Smooth muscle cell (in vitro differentiated cells): ENCODE data around the gene CTSZ. TPM values are rescaled to one million over a fixed set of nuclear protein-coding genes. Genes with fewer than 3 reads are reported as not detected.

Experiments
- DNase-seq: peaks from one replicate; lab custom pipeline; 2025; ENCODE audit not compliant: unreplicated experiment; lab: John Stamatoyannopoulos, UW
- H2AFZ ChIP-seq: fragments of 200-600 bp; sonication (generic); 2 replicates; pipeline ENCODE4 v1.6.0; 2016; ENCODE audit warnings: antibody characterized with exemption, low read depth, mild to moderate bottlenecking
- H3F3A ChIP-seq: fragments of 200-600 bp; sonication (generic); 2 replicates; pipeline ENCODE4 v1.6.0; 2017; ENCODE audit warnings: antibody characterized with exemption, low read depth
- H3K27ac ChIP-seq: fragments of 200-600 bp; sonication (generic); 2 replicates; pipeline ENCODE4 v1.5.1; 2016; ENCODE audit warnings: low read depth, mild to moderate bottlenecking
- H3K27me3 ChIP-seq: fragments of 200-600 bp; sonication (generic); 2 replicates; pipeline ENCODE4 v1.6.1; 2016; ENCODE audit warnings: low read depth, mild to moderate bottlenecking
- H3K36me3 ChIP-seq: fragments of 200-600 bp; sonication (generic); 2 replicates; pipeline ENCODE4 v1.5.1; 2016; ENCODE audit warnings: low read depth
- H3K4me1 ChIP-seq: fragments of 200-600 bp; sonication (generic); 2 replicates; pipeline ENCODE4 v1.5.1; 2016; ENCODE audit warnings: low read depth
- H3K4me2 ChIP-seq: fragments of 200-600 bp; sonication (generic); 2 replicates; pipeline ENCODE4 v1.6.0; 2016; ENCODE audit warnings: mild to moderate bottlenecking
- H3K4me3 ChIP-seq: fragments of 200-600 bp; sonication (generic); 2 replicates; pipeline ENCODE4 v1.5.1; 2016; ENCODE audit warnings: mild to moderate bottlenecking
- H3K79me2 ChIP-seq: fragments of 200-600 bp; sonication (generic); 2 replicates; pipeline ENCODE4 v1.6.0; 2016; ENCODE audit warnings: low read depth, mild to moderate bottlenecking
- H3K9ac ChIP-seq: fragments of 200-600 bp; sonication (generic); 2 replicates; pipeline ENCODE4 v1.6.0; 2016; ENCODE audit warnings: low read depth
- H3K9me3 ChIP-seq: fragments of 200-600 bp; sonication (generic); replicated peaks from 2 replicates; pipeline ENCODE4 v1.5.1; 2016; ENCODE audit warnings: low read depth
- H4K20me1 ChIP-seq: fragments of 200-600 bp; sonication (generic); 2 replicates; pipeline ENCODE4 v1.6.0; 2016; ENCODE audit warnings: low read depth
- WGBS: methylation state at CpG from one replicate; pipeline ENCODE4 v1.1.7; 2016; ENCODE audit warnings: low lambda C conversion rate; 5-methylcytosine and 5-hydroxymethylcytosine counted together
- polyA plus RNA-seq: library from polyadenylated mRNA; unstranded; fragments of >200 nt; fragmentation: Nextera tagmentation; extraction: Ambion mirVana; gene quantifications from 2 replicates; pipeline ENCODE4 v1.2.1, GENCODE V29; 2016
- total RNA-seq: library from RNA; depleted of rRNA; stranded (reverse); fragments of >200 nt; gene quantifications from 2 replicates; pipeline ENCODE4 v1.2.3, GENCODE V29; 2014
- TF ChIP-seq, protein P1 (sequence below): fragments of 200-600 bp; sonication (generic); IDR thresholded peaks from 2 replicates; pipeline ENCODE4 v1.5.1; 2017; ENCODE audit warnings: borderline replicate concordance, mild to moderate bottlenecking, antibody characterized with exemption; ENCODE audit not compliant: insufficient read depth, poor library complexity, severe bottlenecking

The CTSZ gene
- total and polyA plus RNA-seq, 2 experiments from 2014 or later, result 12.7 to 151 TPM

DNA sequence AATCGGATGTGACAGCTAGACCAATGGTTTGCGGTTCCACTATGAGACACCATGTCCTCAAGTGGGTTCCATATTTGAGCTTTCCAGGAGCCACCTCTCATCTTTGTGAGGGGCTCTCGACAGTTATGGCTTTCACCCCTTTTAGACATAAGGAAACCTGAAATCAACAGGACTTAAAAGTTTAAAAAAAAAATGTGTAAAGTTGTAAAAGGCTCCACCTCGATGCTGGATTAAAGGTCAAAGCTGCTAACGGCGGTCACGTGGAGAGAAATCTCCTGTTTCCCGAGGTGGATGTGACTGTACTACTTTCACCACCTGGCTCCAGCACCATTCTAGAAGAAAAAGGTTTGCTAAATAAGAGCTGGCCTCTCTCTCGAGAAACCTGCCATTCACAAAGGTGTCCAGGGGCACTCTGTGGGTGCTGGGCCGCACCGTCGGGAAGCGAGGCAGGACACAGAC is 24.5 kb upstream of the CTSZ start:
- H3K4me2 ChIP-seq, result peak overlapping the region; percentile 95
- H3K4me1 ChIP-seq, result peaks cover 30% of the 10 kb centered on the region
- H3K79me2 ChIP-seq, result peaks cover 53% of the 10 kb centered on the region
- H3K27ac ChIP-seq, result peak overlapping the region; percentile 84
- H3K9me3 ChIP-seq, result no peaks in the 10 kb centered on the region
- WGBS, result 20% methylated on average over 13 of the region's 13 CpGs
- peak overlapping the region; percentile 94 for H3K9ac ChIP-seq
- H3F3A ChIP-seq, result peaks cover 18% of the 10 kb centered on the region
- peaks cover 37% of the 10 kb centered on the region for H4K20me1 ChIP-seq
- DNase-seq, result no peak
- H3K4me3 ChIP-seq, result peak overlapping the region; percentile 81
- H3K36me3 ChIP-seq, result peaks cover 10% of the 10 kb centered on the region
- H3K27me3 ChIP-seq, result no peaks in the 10 kb centered on the region
- H2AFZ ChIP-seq, result peak overlapping the region; percentile 62
- TF ChIP-seq, protein P1, sequence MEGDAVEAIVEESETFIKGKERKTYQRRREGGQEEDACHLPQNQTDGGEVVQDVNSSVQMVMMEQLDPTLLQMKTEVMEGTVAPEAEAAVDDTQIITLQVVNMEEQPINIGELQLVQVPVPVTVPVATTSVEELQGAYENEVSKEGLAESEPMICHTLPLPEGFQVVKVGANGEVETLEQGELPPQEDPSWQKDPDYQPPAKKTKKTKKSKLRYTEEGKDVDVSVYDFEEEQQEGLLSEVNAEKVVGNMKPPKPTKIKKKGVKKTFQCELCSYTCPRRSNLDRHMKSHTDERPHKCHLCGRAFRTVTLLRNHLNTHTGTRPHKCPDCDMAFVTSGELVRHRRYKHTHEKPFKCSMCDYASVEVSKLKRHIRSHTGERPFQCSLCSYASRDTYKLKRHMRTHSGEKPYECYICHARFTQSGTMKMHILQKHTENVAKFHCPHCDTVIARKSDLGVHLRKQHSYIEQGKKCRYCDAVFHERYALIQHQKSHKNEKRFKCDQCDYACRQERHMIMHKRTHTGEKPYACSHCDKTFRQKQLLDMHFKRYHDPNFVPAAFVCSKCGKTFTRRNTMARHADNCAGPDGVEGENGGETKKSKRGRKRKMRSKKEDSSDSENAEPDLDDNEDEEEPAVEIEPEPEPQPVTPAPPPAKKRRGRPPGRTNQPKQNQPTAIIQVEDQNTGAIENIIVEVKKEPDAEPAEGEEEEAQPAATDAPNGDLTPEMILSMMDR, result no peak

DNA sequence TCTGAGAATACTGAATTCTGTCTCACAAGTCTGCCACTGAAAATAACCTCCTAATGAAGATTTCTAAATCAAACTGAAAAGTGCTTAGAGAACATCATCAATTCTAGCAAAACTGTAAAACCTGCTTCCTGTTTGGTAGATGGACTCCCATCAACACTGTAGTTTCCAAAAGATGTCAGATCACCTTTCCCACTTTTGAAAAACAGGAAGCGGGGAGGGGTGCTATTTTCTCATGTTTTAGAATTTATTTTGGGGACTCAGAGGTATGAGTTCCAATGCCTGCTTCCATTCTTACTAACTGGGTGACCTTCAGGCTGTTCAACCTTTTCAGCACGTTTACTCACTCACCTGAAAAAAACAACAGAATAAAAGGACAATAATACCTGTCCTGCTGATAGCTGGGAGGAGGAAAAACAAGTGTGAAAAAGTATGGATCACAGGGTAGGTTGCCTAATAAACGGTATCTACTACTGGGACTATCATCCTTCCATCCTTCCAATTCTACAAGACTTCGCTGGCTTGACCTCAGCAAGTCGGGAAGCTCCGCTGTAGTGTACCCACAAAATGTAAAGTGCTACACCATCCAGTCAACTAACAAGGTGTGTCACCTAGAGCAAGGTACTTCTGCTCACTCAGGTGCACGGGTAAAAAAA is 24.0 kb upstream of the CTSZ start:
- Histone ChIP-seq H3F3A (peaks cover 16% of the 10 kb centered on the region), H3K9ac (peak overlapping the region; percentile 94), H3K4me2 (peak overlapping the region; percentile 95), H3K4me3 (peak overlapping the region; percentile 81), H3K4me1 (peaks cover 30% of the 10 kb centered on the region), H3K9me3 (no peaks in the 10 kb centered on the region), H3K27me3 (no peaks in the 10 kb centered on the region), H3K27ac (peak overlapping the region; percentile 84), H3K36me3 (peaks cover 7% of the 10 kb centered on the region), H2AFZ (no peak overlapping the region), H4K20me1 (peaks cover 42% of the 10 kb centered on the region), H3K79me2 (peaks cover 59% of the 10 kb centered on the region)
- TF ChIP-seq, protein P1, result no peak
- 79% methylated on average over 7 of the region's 7 CpGs for WGBS
- no peak for DNase-seq

DNA sequence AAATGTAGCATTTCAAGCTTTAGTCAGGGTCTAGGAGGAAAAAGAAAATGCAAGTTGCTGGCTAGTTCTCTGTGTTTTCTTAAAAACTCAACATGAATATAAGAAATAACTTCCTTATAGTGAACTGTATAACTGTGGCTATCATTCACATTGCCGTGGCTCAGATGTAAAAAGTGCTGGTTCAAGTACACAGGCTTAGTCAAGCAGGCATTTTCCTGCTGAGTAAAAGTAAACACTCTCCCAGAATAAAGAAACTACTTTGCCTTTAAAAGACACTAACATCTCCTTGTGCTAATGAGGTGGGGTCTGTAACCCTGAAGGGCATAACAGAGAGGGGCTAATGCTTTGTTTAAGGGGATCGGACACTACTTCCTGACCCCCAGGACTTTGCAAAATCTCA is 21.8 kb upstream of the CTSZ start:
- peaks cover 63% of the 10 kb centered on the region for H4K20me1 ChIP-seq
- peak overlapping the region; percentile 25 for H3K9ac ChIP-seq
- H3K4me2 ChIP-seq, result peak overlapping the region; percentile 95
- H3K79me2 ChIP-seq, result peaks cover 71% of the 10 kb centered on the region
- H3K4me3 ChIP-seq, result peak overlapping the region; percentile 27
- TF ChIP-seq, protein P1, result no peak
- H3K27me3 ChIP-seq, result no peaks in the 10 kb centered on the region
- peaks cover 30% of the 10 kb centered on the region for H3K4me1 ChIP-seq
- peaks cover 9% of the 10 kb centered on the region for H3F3A ChIP-seq
- peaks cover 3% of the 10 kb centered on the region for H3K36me3 ChIP-seq
- H3K9me3 ChIP-seq, result no peaks in the 10 kb centered on the region
- no peak for DNase-seq
- 46% methylated on average over 2 of the region's 2 CpGs for WGBS
- peak overlapping the region; percentile 38 for H3K27ac ChIP-seq
- H2AFZ ChIP-seq, result no peak overlapping the region
